T-cell (primary cell): ENCODE measurements around the gene CTU2. TPM values are rescaled to one million over a fixed set of nuclear protein-coding genes. Genes with fewer than 3 reads are reported as not detected.

Experiments
- ATAC-seq, 4 experiments: fragments of 200-7000 bp in 3 of 4; fragments of 150-1000 bp in 1 of 4; cut with Tn5 transposase; replicated peaks in 1 of 4; 1 replicate in 3 of 4; 2 replicates in 1 of 4; pipeline ENCODE4 v1.10.0; 2021; ENCODE audit warnings: moderate library complexity in 3 of 4, mild to moderate bottlenecking in 2 of 4, moderate number of reproducible peaks in 1 of 4
- CTCF ChIA-PET, 2 donors: fragments of 300-600 bp; sonication (Branson Sonifier 250); formaldehyde crosslinking; loops; one replicate each; lab custom pipeline; 2022; ENCODE audit warnings: antibody characterized with exemption in 2 of 2; lab: Charles Lee
- POLR2A ChIA-PET, 2 donors: fragments of 300-600 bp; sonication (Branson Sonifier 250); formaldehyde crosslinking; loops; one replicate each; lab custom pipeline; 2022; ENCODE audit warnings: antibody characterized with exemption in 2 of 2; lab: Charles Lee
- DNase-seq, 35 experiments: peaks; one replicate each; pipeline versions ENCODE4 v3.0.0 to v3.0.0-alpha.2; 2013 to 2023
- H3K27ac ChIP-seq: one replicate; pipeline ENCODE4 v1.5.1; 2013; ENCODE audit warnings: low read length
- H3K27me3 ChIP-seq, 2 experiments: replicated peaks in 1 of 2; 1 replicate in 1 of 2; 2 replicates in 1 of 2; pipeline versions ENCODE4 v1.6.1 to v1.7.0; 2013; ENCODE audit warnings: low read length in 1 of 2, mixed read lengths in 1 of 2; ENCODE audit not compliant: control insufficient read depth in 2 of 2, insufficient read depth in 2 of 2; ENCODE audit errors: extremely low read depth in 1 of 2
- H3K36me3 ChIP-seq, 2 donors: 1 replicate in 1 of 2; 2 replicates in 1 of 2; pipeline versions ENCODE4 v1.6.1 to v1.7.0; 2013; ENCODE audit warnings: low read length in 1 of 2; ENCODE audit not compliant: control insufficient read depth in 2 of 2, insufficient read depth in 1 of 2; ENCODE audit errors: extremely low read depth in 1 of 2
- H3K4me1 ChIP-seq, 2 experiments: 1 replicate in 1 of 2; 2 replicates in 1 of 2; pipeline versions ENCODE4 v1.6.1 to v1.7.0; 2013; ENCODE audit warnings: low read length in 2 of 2, mixed read lengths in 1 of 2; ENCODE audit not compliant: insufficient read depth in 2 of 2, control insufficient read depth in 1 of 2; ENCODE audit errors: extremely low read depth in 1 of 2
- H3K4me3 ChIP-seq, 2 donors: 1 replicate in 1 of 2; 2 replicates in 1 of 2; pipeline versions ENCODE4 v1.5.1 to v1.7.0; 2013; ENCODE audit warnings: mild to moderate bottlenecking in 2 of 2, low read length in 1 of 2, moderate library complexity in 1 of 2; ENCODE audit not compliant: control insufficient read depth in 1 of 2; ENCODE audit errors: extremely low read depth in 1 of 2
- H3K9me3 ChIP-seq: 2 replicates; pipeline ENCODE4 v1.7.0; 2013
- H3K27ac Mint-ChIP-seq, 2 donors: one replicate each; pipeline ENCODE4 v1.8.0; 2020 to 2021; ENCODE audit warnings: mild to moderate bottlenecking in 2 of 2, mixed read lengths in 2 of 2
- H3K27me3 Mint-ChIP-seq, 2 donors: one replicate each; pipeline ENCODE4 v1.8.0; 2021 to 2022; ENCODE audit warnings: mixed read lengths in 2 of 2
- H3K36me3 Mint-ChIP-seq: one replicate; pipeline ENCODE4 v1.8.0; 2021; ENCODE audit warnings: mixed read lengths
- H3K4me1 Mint-ChIP-seq, 3 donors: one replicate each; pipeline ENCODE4 v1.8.0; 2020 to 2022; ENCODE audit warnings: mixed read lengths in 3 of 3, mild to moderate bottlenecking in 1 of 3
- H3K4me3 Mint-ChIP-seq, 3 donors: one replicate each; pipeline ENCODE4 v1.8.0; 2020 to 2022; ENCODE audit warnings: mild to moderate bottlenecking in 3 of 3, mixed read lengths in 3 of 3, moderate library complexity in 3 of 3
- H3K9me3 Mint-ChIP-seq, 3 donors: one replicate each; pipeline ENCODE4 v1.8.0; 2020 to 2022; ENCODE audit warnings: mixed read lengths in 3 of 3
- WGBS: methylation state at CpG from one replicate; pipeline ENCODE4 v1.1.5; 2013; ENCODE audit warnings: missing lambda C conversion rate; ENCODE audit not compliant: insufficient coverage; 5-methylcytosine and 5-hydroxymethylcytosine counted together
- total RNA-seq, 35 experiments: library from RNA in 6 of 35; stranded (reverse) in 6 of 35; fragments of 120-200 nt in 1 of 35; gene quantifications; one replicate each; pipeline versions ENCODE4 v1.2.1 to v1.2.4 and lab custom pipeline; 2013 to 2026

Gene CTU2
- total RNA-seq, 5 donors from 2014 or later (not counting 1 experiment from before 2014, with no cell fraction given), result 30.1 to 39.5 (median 38.6) TPM

DNA sequence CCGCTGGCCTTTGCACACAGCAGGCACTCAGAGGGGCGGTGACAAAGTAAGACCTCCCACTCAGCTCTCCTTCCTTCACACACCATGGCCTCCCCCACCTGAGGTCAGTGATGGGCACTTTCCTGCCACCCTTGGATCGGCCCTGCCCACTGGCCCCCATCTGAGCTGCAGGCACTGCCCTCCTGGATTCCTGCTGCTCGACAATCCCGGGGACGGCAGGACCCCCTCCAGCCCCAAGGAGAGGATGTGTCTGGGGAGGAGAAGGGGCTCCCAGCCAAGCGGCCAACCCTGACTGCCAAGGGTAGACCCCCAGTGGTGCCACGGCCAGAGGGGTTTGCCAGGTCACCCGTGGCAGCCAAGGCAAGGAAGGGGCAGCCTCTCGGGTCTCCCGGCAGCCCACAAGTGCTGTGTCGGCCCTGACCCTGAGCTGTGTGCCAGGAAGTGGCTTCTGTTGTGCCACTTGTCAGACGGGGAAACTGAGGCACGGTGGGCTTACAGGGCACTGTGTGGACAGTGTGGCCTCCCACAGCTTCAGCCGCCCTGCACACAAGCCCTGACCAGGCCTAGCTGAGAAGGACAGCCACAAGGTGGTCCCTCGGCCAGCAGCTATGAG is 56.1 kb downstream of the CTU2 start:
- Mint-ChIP-seq H3K36me3 (peaks cover 4% of the 10 kb centered on the region), H3K4me1 (peaks cover 27 to 48% (median 37%) of the 10 kb centered on the region in 3 donors), H3K4me3 (no peak overlapping the region), H3K9me3 (no peaks in the 10 kb centered on the region), H3K27me3 (no peaks in the 10 kb centered on the region), H3K27ac (no peak overlapping the region)
- 87% methylated on average over 12 of the region's 16 CpGs for WGBS
- peaks cover 0 to 15% of the 10 kb centered on the region in 2 donors for H3K36me3 ChIP-seq
- POLR2A ChIA-PET, result interaction anchor here in 1 of 2 donors (0.6 kb wide), 1 partner anchor 18 kb away, joined by 13 read pairs; no protein-coding TSS in a partner anchor
- no peak overlapping the region for H3K27ac ChIP-seq
- no peaks in the 10 kb centered on the region for H3K27me3 ChIP-seq
- H3K9me3 ChIP-seq, result no peaks in the 10 kb centered on the region
- ATAC-seq (no peak), DNase-seq (no peak)
- no peak overlapping the region for H3K4me3 ChIP-seq
- H3K4me1 ChIP-seq, result peaks cover 0 to 85% of the 10 kb centered on the region in 2 experiments
- CTCF ChIA-PET, result interaction anchor here in 1 of 2 donors (1.3 kb wide), 1 partner anchor 25 kb away, joined by 4 read pairs; no protein-coding TSS in a partner anchor

DNA sequence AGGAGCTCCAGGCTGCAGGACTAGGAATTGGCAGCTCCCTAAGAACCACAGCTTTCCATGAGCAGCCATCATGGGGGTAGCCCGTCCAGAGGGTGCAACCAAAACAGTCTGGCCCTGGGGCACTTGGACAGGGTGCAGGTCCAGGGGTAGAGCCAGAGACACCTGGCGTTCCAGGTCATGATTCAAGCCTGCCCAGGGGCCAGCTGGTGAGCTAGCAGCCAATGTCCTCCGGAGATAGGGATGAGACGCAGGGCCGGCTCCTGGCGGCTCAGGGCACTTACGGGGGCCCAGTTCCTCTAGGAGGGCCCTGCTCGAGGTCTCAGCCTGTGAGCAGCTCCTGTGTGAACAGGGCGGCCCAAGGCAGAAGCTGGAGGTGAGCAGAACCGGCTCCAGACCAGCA is 56.6 kb downstream of the CTU2 start:
- H3K27ac Mint-ChIP-seq, result no peak overlapping the region
- WGBS, result 90% methylated on average over 10 of the region's 10 CpGs
- POLR2A ChIA-PET, result interaction anchor here in 1 of 2 donors (0.6 kb wide), 1 partner anchor 17 kb away, joined by 13 read pairs; no protein-coding TSS in a partner anchor

GRCh38 chr16:88763502-88764053 is 57.3 kb downstream of the CTU2 start:
- peaks cover 0 to 15% of the 10 kb centered on the region in 2 donors for H3K36me3 ChIP-seq
- peaks cover 4% of the 10 kb centered on the region for H3K36me3 Mint-ChIP-seq
- H3K4me3 ChIP-seq, result no peak overlapping the region
- no peak overlapping the region for H3K27ac Mint-ChIP-seq
- no peak overlapping the region for H3K4me3 Mint-ChIP-seq
- H3K27me3 ChIP-seq, result no peaks in the 10 kb centered on the region
- H3K27me3 Mint-ChIP-seq, result no peaks in the 10 kb centered on the region
- WGBS, result 90% methylated on average over 12 of the region's 14 CpGs
- H3K27ac ChIP-seq, result no peak overlapping the region
- ChIA-PET POLR2A (no interaction called here), CTCF (no interaction called here)
- H3K4me1 Mint-ChIP-seq, result peaks cover 25 to 43% (median 36%) of the 10 kb centered on the region in 3 donors
- no peaks in the 10 kb centered on the region for H3K9me3 ChIP-seq
- no peak for ATAC-seq
- peaks cover 0 to 85% of the 10 kb centered on the region in 2 experiments for H3K4me1 ChIP-seq
- no peaks in the 10 kb centered on the region for H3K9me3 Mint-ChIP-seq
- DNase-seq, result no peak

More for the DNA sequence above, 56.6 kb downstream of the CTU2 start:
- no peak overlapping the region for H3K4me3 ChIP-seq
- DNase-seq (no peak), ATAC-seq (no peak)
- peaks cover 0 to 15% of the 10 kb centered on the region in 2 donors for H3K36me3 ChIP-seq
- Mint-ChIP-seq H3K36me3 (peaks cover 4% of the 10 kb centered on the region), H3K4me3 (no peak overlapping the region), H3K9me3 (no peaks in the 10 kb centered on the region), H3K27me3 (no peaks in the 10 kb centered on the region), H3K4me1 (peaks cover 28 to 49% (median 41%) of the 10 kb centered on the region in 3 donors)
- peaks cover 0 to 85% of the 10 kb centered on the region in 2 experiments for H3K4me1 ChIP-seq
- no peaks in the 10 kb centered on the region for H3K27me3 ChIP-seq
- CTCF ChIA-PET, result no interaction called here
- no peak overlapping the region for H3K27ac ChIP-seq
- no peaks in the 10 kb centered on the region for H3K9me3 ChIP-seq

DNA sequence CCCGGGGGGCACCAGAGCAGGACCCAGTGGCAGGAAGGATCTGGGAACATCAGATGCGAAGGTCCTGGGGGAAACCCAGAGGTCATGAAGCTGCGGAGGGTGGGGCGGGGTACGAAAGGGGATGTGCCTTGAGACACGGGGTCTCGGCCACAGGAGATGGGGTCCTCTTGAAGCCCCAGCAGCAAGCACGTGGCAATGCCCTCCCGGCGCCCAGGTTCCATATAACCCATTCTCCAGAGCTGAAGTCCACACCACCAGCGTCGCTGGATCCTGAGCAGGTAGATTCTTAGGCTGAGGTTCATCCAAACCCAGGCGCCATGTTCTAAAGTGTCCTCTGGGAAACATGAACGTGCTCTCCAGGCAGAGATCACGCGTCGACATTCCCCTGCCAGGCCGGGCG is 57.8 kb downstream of the CTU2 start:
- ATAC-seq (no peak), DNase-seq (no peak)
- H3K4me3 ChIP-seq, result no peak overlapping the region
- Mint-ChIP-seq H3K36me3 (peaks cover 4% of the 10 kb centered on the region), H3K27me3 (no peaks in the 10 kb centered on the region), H3K9me3 (no peaks in the 10 kb centered on the region), H3K27ac (no peak overlapping the region), H3K4me3 (no peak overlapping the region), H3K4me1 (peaks cover 22 to 41% (median 34%) of the 10 kb centered on the region in 3 donors)
- H3K36me3 ChIP-seq, result peaks cover 0 to 15% of the 10 kb centered on the region in 2 donors
- no peaks in the 10 kb centered on the region for H3K9me3 ChIP-seq
- ChIA-PET CTCF (no interaction called here), POLR2A (no interaction called here)
- WGBS, result over 99% methylated on average over 11 of the region's 19 CpGs
- H3K27me3 ChIP-seq, result no peaks in the 10 kb centered on the region
- H3K4me1 ChIP-seq, result peaks cover 0 to 85% of the 10 kb centered on the region in 2 experiments
- H3K27ac ChIP-seq, result no peak overlapping the region

GRCh38 chr16:88764913-88765349 is 58.6 kb downstream of the CTU2 start:
- Histone ChIP-seq H3K27ac (no peak overlapping the region), H3K4me1 (peaks cover 0 to 85% of the 10 kb centered on the region in 2 experiments), H3K4me3 (no peak overlapping the region), H3K9me3 (no peaks in the 10 kb centered on the region), H3K36me3 (peaks cover 0 to 15% of the 10 kb centered on the region in 2 donors), H3K27me3 (no peaks in the 10 kb centered on the region)
- Mint-ChIP-seq H3K27ac (no peak overlapping the region), H3K4me1 (peaks cover 20 to 40% (median 33%) of the 10 kb centered on the region in 3 donors), H3K36me3 (peaks cover 4% of the 10 kb centered on the region), H3K27me3 (no peaks in the 10 kb centered on the region), H3K4me3 (no peak overlapping the region), H3K9me3 (no peaks in the 10 kb centered on the region)
- ATAC-seq (no peak), DNase-seq (no peak)
- ChIA-PET POLR2A (no interaction called here), CTCF (no interaction called here)
- 96% methylated on average over 7 of the region's 9 CpGs for WGBS
